ENCODE results near the gene GUCY2D. TPM values are rescaled to one million over a fixed set of nuclear protein-coding genes. Genes with fewer than 3 reads are reported as not detected.
A peak's percentile ranks its signal among the peaks of the same experiment; 100 is the strongest.

The GUCY2D gene
- total RNA-seq, 2 experiments from 2014 or later: not detected

DNA sequence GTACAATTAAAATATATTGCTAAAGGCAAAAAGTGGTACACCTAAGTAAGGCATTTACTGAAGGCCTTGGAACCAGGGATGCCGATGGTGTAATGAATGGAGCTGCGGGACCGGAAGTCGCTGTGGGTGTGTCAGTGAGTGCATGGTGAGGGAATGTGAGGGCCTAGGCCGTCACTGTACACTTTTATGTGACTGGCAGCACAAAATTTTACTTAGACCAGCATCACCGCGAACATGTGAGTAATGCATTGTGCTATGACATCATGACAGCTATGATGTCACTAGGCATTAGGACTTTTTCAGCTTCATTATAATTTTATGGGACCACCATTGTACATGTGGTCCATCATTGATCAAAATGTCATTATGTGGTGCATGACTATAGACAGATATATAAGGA lies 51.2 kb downstream of the GUCY2D start:
- ATAC-seq (no peak), DNase-seq (no peak)
- peaks cover 13% of the 10 kb centered on the region for H3K4me1 Mint-ChIP-seq (ENCODE audit: low read depth)
- intact Hi-C loops (cut with micrococcal nuclease): no loop called here
- H3K4me3 Mint-ChIP-seq: no peak overlapping the region
- TF ChIP-seq, protein P1, sequence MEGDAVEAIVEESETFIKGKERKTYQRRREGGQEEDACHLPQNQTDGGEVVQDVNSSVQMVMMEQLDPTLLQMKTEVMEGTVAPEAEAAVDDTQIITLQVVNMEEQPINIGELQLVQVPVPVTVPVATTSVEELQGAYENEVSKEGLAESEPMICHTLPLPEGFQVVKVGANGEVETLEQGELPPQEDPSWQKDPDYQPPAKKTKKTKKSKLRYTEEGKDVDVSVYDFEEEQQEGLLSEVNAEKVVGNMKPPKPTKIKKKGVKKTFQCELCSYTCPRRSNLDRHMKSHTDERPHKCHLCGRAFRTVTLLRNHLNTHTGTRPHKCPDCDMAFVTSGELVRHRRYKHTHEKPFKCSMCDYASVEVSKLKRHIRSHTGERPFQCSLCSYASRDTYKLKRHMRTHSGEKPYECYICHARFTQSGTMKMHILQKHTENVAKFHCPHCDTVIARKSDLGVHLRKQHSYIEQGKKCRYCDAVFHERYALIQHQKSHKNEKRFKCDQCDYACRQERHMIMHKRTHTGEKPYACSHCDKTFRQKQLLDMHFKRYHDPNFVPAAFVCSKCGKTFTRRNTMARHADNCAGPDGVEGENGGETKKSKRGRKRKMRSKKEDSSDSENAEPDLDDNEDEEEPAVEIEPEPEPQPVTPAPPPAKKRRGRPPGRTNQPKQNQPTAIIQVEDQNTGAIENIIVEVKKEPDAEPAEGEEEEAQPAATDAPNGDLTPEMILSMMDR (IDR thresholded peaks at IDR 0.05): no peak
- ChIA-PET CTCF (interaction anchor here (0.8 to 10.3 kb wide), 2 partner anchors 37 to 40 kb away, joined by 3 to 84 read pairs; no protein-coding TSS in a partner anchor), POLR2A (interaction anchor here (0.5 kb wide), 1 partner anchor 64 kb away, joined by 3 read pairs; no protein-coding TSS in a partner anchor)
- peaks cover 9% of the 10 kb centered on the region for H3K27me3 Mint-ChIP-seq
- no peak overlapping the region for H3K27ac Mint-ChIP-seq
- no peaks in the 10 kb centered on the region for H3K9me3 Mint-ChIP-seq
- H3K36me3 Mint-ChIP-seq (ENCODE audit: low read depth): no peaks in the 10 kb centered on the region

DNA sequence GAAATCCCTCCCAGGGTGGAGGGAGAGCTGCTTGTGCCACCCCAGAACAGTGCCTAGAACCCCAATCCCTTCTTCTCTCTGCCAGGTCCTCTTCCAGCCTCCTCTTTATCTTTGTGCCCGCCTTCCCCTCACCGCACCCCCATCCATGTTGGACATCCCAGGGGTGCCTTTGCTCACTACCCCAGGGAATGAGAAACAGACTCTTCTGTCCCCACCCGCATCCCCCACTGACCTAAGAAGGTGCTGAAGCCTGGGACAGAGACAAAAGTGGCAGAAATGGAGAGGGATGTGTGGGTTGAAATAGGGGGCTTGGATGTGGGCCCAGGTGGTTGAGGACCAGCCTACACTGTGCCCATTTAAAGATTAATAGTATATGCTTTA lies 53.4 kb downstream of the GUCY2D start:
- POLR2A ChIA-PET: interaction anchor here (1.1 to 1.9 kb wide), 2 partner anchors 14 to 117 kb away, joined by 3 to 4 read pairs; no protein-coding TSS in a partner anchor
- ATAC-seq: no peak

DNA sequence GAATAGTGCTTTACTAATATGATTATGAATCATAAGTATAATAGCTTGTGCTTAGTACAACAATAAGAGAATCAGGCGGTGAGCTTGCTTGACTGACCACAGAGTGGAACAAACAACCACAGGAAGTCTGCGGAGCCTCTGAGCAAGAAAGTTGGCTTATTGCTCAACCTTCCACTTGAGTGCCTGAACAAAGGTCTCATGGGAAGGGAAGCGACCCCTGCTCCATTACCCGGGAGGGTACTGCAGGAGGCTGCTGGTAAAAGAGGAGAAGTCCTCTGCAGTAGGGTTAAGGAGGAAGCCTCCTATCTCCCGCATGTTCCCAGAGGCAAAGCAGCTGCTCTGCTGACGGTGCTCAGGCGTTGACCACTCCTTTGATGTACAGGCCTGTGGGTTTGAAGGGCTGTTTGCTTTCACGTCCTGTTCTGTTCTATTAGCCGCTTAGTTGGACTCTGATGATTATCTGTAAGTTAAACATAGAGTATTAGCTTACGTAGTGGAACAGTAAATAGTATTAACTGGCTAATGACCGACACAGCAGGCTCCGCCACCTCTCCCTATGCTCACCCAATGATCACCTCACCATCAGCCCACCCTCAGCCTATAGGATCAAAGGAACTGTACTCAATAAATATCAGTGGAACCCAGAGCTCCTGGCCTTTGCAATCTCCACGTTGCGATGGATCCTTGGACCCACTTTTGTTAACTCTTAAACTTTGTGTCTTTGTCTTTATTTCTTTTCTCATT lies 54.0 kb downstream of the GUCY2D start:
- H3K36me3 Mint-ChIP-seq (ENCODE audit: low read depth): no peaks in the 10 kb centered on the region
- ATAC-seq (peak; percentile 72), DNase-seq (peak; percentile 80)
- H3K4me1 Mint-ChIP-seq (ENCODE audit: low read depth): peaks cover 15% of the 10 kb centered on the region
- no peak overlapping the region for H3K27ac Mint-ChIP-seq
- TF ChIP-seq, protein P1 (IDR thresholded peaks at IDR 0.05): no peak
- H3K27me3 Mint-ChIP-seq: peaks cover 28% of the 10 kb centered on the region
- H3K9me3 Mint-ChIP-seq: no peaks in the 10 kb centered on the region
- ChIA-PET CTCF (interaction anchor here (0.9 to 12.6 kb wide), 28 partner anchors 15 to 314 kb away, joined by 3 to 360 read pairs (median 6); partner anchors contain the start of genes ALOXE3, CNTROB and SLC25A35), POLR2A (interaction anchor here (0.6 to 1.9 kb wide), 5 partner anchors 15 to 593 kb away, joined by 3 to 6 read pairs (median 3); no protein-coding TSS in a partner anchor)
- intact Hi-C loops (cut with micrococcal nuclease): loop anchor here (5.0 kb wide), 3 partner anchors 39 to 144 kb away; no protein-coding TSS in a partner anchor
- H3K4me3 Mint-ChIP-seq: no peak overlapping the region

More for the DNA sequence above, 53.4 kb downstream of the GUCY2D start:
- H3K36me3 Mint-ChIP-seq (ENCODE audit: low read depth): no peaks in the 10 kb centered on the region
- no peak overlapping the region for H3K4me3 Mint-ChIP-seq
- no peak for DNase-seq
- peaks cover 25% of the 10 kb centered on the region for H3K27me3 Mint-ChIP-seq
- H3K27ac Mint-ChIP-seq: no peak overlapping the region
- TF ChIP-seq, protein P1 (IDR thresholded peaks at IDR 0.05): no peak
- H3K9me3 Mint-ChIP-seq: no peaks in the 10 kb centered on the region
- CTCF ChIA-PET: interaction anchor here (0.9 to 12.6 kb wide), 17 partner anchors 14 to 311 kb away, joined by 3 to 360 read pairs (median 12); partner anchors contain the start of genes ALOXE3, CNTROB and SLC25A35
- H3K4me1 Mint-ChIP-seq (ENCODE audit: low read depth): peaks cover 15% of the 10 kb centered on the region
- intact Hi-C loops (cut with micrococcal nuclease): loop anchor here (5.0 kb wide), 3 partner anchors 39 to 144 kb away; no protein-coding TSS in a partner anchor

DNA sequence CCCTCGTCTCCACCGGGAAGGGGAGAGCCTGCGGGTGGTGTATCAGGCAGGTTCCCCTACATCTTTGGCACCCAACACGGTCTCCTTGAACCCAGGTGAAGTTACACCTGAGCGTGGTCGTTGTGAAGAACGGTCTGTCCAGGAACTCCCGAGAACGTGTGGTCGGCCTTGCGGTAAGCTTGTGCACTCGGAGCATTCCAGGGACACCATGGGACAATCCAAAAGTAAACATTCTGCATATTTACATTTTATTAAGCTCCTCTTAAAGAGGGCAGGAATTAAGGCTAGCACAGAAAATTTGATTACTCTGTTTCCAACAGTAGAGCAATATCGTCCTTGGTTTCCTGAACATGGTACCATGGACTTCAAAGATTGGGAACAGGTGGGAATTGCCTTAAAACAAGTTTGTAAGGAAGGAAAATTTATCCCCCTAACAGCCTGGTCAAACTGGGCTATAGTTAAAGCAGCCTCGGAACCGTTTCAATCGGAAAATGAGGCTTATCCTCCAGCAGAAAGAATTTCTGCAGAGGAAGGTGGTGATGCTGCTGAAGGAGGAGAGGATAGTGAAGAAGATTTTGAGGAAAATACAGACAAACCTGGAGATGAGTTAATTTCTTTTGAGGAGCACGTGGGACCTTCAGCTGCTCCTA lies 54.7 kb downstream of the GUCY2D start:
- TF ChIP-seq, protein P1 (IDR thresholded peaks at IDR 0.05): no peak
- H3K36me3 Mint-ChIP-seq (ENCODE audit: low read depth): no peaks in the 10 kb centered on the region
- intact Hi-C loops (cut with micrococcal nuclease): loop anchor here (5.0 kb wide), 3 partner anchors 40 to 145 kb away; no protein-coding TSS in a partner anchor
- POLR2A ChIA-PET: interaction anchor here (0.6 to 1.9 kb wide), 8 partner anchors 9 to 592 kb away, joined by 3 to 6 read pairs (median 3); partner anchors contain the start of gene RNF227
- CTCF ChIA-PET: interaction anchor here (0.7 to 12.6 kb wide), 36 partner anchors 10 to 314 kb away, joined by 3 to 360 read pairs (median 5); partner anchors contain the start of genes ALOXE3 and CNTROB
- H3K4me3 Mint-ChIP-seq: no peak overlapping the region
- peaks cover 15% of the 10 kb centered on the region for H3K4me1 Mint-ChIP-seq (ENCODE audit: low read depth)
- ATAC-seq (no peak), DNase-seq (no peak)
- peaks cover 34% of the 10 kb centered on the region for H3K27me3 Mint-ChIP-seq
- H3K27ac Mint-ChIP-seq: no peak overlapping the region
- H3K9me3 Mint-ChIP-seq: no peaks in the 10 kb centered on the region

Measured in activated CD8-positive, alpha-beta T cell treated with anti-CD3 and anti-CD28 coated beads for 36 hours (primary cell).